ENCODE measurements around the gene FLT4.

GRCh38 chr5:180646963-180647305, 2.5 kb downstream of the FLT4 start:
- TF ChIP-seq CTCF (conservative IDR thresholded peaks at IDR 0.05 in 1 of 2, IDR thresholded peaks at IDR 0.05 in 1 of 2; ENCODE audit: low read depth in 1 of 2, low read length in 2 of 2) (no peak), EZH2 (IDR thresholded peaks at IDR 0.05; ENCODE audit: low read length, missing control alignments) (no peak)
